ENCODE results near the gene NLRP3. TPM values are rescaled to one million over a fixed set of nuclear protein-coding genes. Genes with fewer than 3 reads are reported as not detected.
A peak's percentile ranks its signal among the peaks of the same experiment; 100 is the strongest.

NLRP3 gene
- total RNA-seq, 1 donor from 2014 or later: 1.1 TPM

- intact Hi-C loops (cut with DNase I): no loop called here
- no peak for DNase-seq (ENCODE audit: low spot score)
Measured at GRCh38 chr1:247434005-247434404, 18.0 kb downstream of the NLRP3 start.

GRCh38 chr1:247435030-247435758 lies 19.2 kb downstream of the NLRP3 start:
- no peak for DNase-seq (ENCODE audit: low spot score)
- intact Hi-C loops (cut with DNase I): no loop called here

- intact Hi-C loops (cut with DNase I): no loop called here
Measured at GRCh38 chr1:247435759-247436147, 19.8 kb downstream of the NLRP3 start.

GRCh38 chr1:247437551-247438505 lies 21.9 kb downstream of the NLRP3 start:
- intact Hi-C loops (cut with DNase I): no loop called here
- no peak for DNase-seq (ENCODE audit: low spot score)

More at GRCh38 chr1:247435759-247436147, 19.8 kb downstream of the NLRP3 start:
- no peak for DNase-seq (ENCODE audit: low spot score)

- DNase-seq (ENCODE audit: low spot score): no peak
- intact Hi-C loops (cut with DNase I): no loop called here
Measured at GRCh38 chr1:247440001-247440620, 24.1 kb downstream of the NLRP3 start.

- no peak for DNase-seq (ENCODE audit: low spot score)
- intact Hi-C loops (cut with DNase I): no loop called here
Measured at GRCh38 chr1:247441606-247442005, 25.6 kb downstream of the NLRP3 start.

- intact Hi-C loops (cut with DNase I): no loop called here
- no peak for DNase-seq (ENCODE audit: low spot score)
Measured at GRCh38 chr1:247442164-247442563, 26.2 kb downstream of the NLRP3 start.

GRCh38 chr1:247443641-247444040 lies 27.7 kb downstream of the NLRP3 start:
- intact Hi-C loops (cut with DNase I): no loop called here
- DNase-seq (ENCODE audit: low spot score): no peak

- no peak for DNase-seq (ENCODE audit: low spot score)
- intact Hi-C loops (cut with DNase I): no loop called here
Measured at GRCh38 chr1:247444571-247444970, 28.6 kb downstream of the NLRP3 start.

GRCh38 chr1:247445526-247446356 lies 29.8 kb downstream of the NLRP3 start:
- intact Hi-C loops (cut with DNase I): no loop called here
- DNase-seq (ENCODE audit: low spot score): peak; percentile 85

GRCh38 chr1:247447162-247447909 lies 31.4 kb downstream of the NLRP3 start:
- intact Hi-C loops (cut with DNase I): no loop called here
- DNase-seq (ENCODE audit: low spot score): no peak

GRCh38 chr1:247448107-247448791 lies 32.3 kb downstream of the NLRP3 start:
- intact Hi-C loops (cut with DNase I): no loop called here
- no peak for DNase-seq (ENCODE audit: low spot score)

GRCh38 chr1:247451388-247452010 lies 35.5 kb downstream of the NLRP3 start:
- intact Hi-C loops (cut with DNase I): no loop called here

GRCh38 chr1:247452447-247453039 lies 36.6 kb downstream of the NLRP3 start:
- DNase-seq (ENCODE audit: low spot score): no peak
- intact Hi-C loops (cut with DNase I): no loop called here

More at GRCh38 chr1:247451388-247452010, 35.5 kb downstream of the NLRP3 start:
- no peak for DNase-seq (ENCODE audit: low spot score)

GRCh38 chr1:247453245-247453644 lies 37.3 kb downstream of the NLRP3 start:
- intact Hi-C loops (cut with DNase I): no loop called here
- no peak for DNase-seq (ENCODE audit: low spot score)

GRCh38 chr1:247453997-247454396 lies 38.0 kb downstream of the NLRP3 start:
- no peak for DNase-seq (ENCODE audit: low spot score)

GRCh38 chr1:247456021-247456420 lies 40.0 kb downstream of the NLRP3 start:
- intact Hi-C loops (cut with DNase I): no loop called here
- no peak for DNase-seq (ENCODE audit: low spot score)

More at GRCh38 chr1:247453997-247454396, 38.0 kb downstream of the NLRP3 start:
- intact Hi-C loops (cut with DNase I): no loop called here
